ENCODE results near the gene PHKB.

The PHKB gene

GRCh38 chr16:47571049-47571448 is 109.9 kb downstream of the PHKB start:
- no peak for DNase-seq (ENCODE audit: low read depth in 2 of 2)
- no peak overlapping the region for H3K4me3 ChIP-seq (replicated peaks in 1 of 2; ENCODE audit: low read depth in 2 of 2, low read length in 2 of 2)
- no peak for TF ChIP-seq CTCF (IDR thresholded peaks at IDR 0.05; ENCODE audit: low read depth, low read length)

GRCh38 chr16:47571711-47572110 is 110.6 kb downstream of the PHKB start:
- H3K4me3 ChIP-seq (replicated peaks in 1 of 2; ENCODE audit: low read depth in 2 of 2, low read length in 2 of 2): no peak overlapping the region
- TF ChIP-seq CTCF (IDR thresholded peaks at IDR 0.05; ENCODE audit: low read depth, low read length): no peak
- DNase-seq (ENCODE audit: low read depth in 2 of 2): no peak

- DNase-seq (ENCODE audit: low read depth in 2 of 2): peak; percentile 64 to 81
- H3K4me3 ChIP-seq (replicated peaks in 1 of 2; ENCODE audit: low read depth in 2 of 2, low read length in 2 of 2): no peak overlapping the region
- no peak for TF ChIP-seq CTCF (IDR thresholded peaks at IDR 0.05; ENCODE audit: low read depth, low read length)
These were observed 113.2 kb downstream of the PHKB start for GRCh38 chr16:47574091-47575054.

- no peak for DNase-seq (ENCODE audit: low read depth in 2 of 2)
- TF ChIP-seq CTCF (IDR thresholded peaks at IDR 0.05; ENCODE audit: low read depth, low read length): no peak
- H3K4me3 ChIP-seq (replicated peaks in 1 of 2; ENCODE audit: low read depth in 2 of 2, low read length in 2 of 2): no peak overlapping the region
These were observed 115.9 kb downstream of the PHKB start for GRCh38 chr16:47577029-47577428.

- no peak for TF ChIP-seq CTCF (IDR thresholded peaks at IDR 0.05; ENCODE audit: low read depth, low read length)
- no peak overlapping the region for H3K4me3 ChIP-seq (replicated peaks in 1 of 2; ENCODE audit: low read depth in 2 of 2, low read length in 2 of 2)
- no peak for DNase-seq (ENCODE audit: low read depth in 2 of 2)
These were observed 116.9 kb downstream of the PHKB start for GRCh38 chr16:47578033-47578432.

DNA sequence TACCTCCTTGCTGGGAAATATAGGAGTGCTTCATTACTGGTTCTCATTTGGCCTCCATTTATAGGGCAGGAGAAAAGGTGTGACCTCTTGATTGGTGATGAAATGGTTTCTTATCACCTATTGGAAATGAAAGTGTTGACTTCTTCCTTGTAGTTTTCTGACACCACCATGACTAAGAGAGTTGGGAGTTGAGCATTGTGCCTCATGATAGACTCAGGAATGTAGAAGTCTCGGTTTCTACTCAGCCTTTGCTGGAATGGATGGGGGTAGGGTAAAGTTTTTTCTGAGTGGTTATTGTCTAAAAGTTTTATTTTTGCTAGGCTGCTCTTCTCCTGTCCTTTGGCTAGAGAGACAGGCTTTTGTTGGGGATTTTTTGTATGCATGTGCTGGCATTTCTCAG is 117.4 kb downstream of the PHKB start:
- peak in 1 of 2 donors; percentile 63 for DNase-seq (ENCODE audit: low read depth in 2 of 2)
- TF ChIP-seq CTCF (IDR thresholded peaks at IDR 0.05; ENCODE audit: low read depth, low read length): no peak
- H3K4me3 ChIP-seq (replicated peaks in 1 of 2; ENCODE audit: low read depth in 2 of 2, low read length in 2 of 2): no peak overlapping the region
